LoVo (cell line): ENCODE data around the gene DENND4A.
"Not testable (repeated sequence)": the region's sequence is repeated elsewhere in the genome, so short reads cannot be mapped to it uniquely, and the experiment has no call there.

Experiments used
- DNase-seq: peaks from one replicate; pipeline ENCODE4 v3.0.0-alpha.2; 2016; ENCODE audit warnings: low spot score

DENND4A gene

GRCh38 chr15:65789105-65789504, 3.0 kb downstream of the DENND4A start:
- DNase-seq: no peak

- DNase-seq: no peak
Observed at GRCh38 chr15:65787260-65787659, 4.8 kb downstream of the DENND4A start.

GRCh38 chr15:65785151-65785550, 6.9 kb downstream of the DENND4A start:
- no peak for DNase-seq

- DNase-seq: no peak
Observed at GRCh38 chr15:65783872-65784271, 8.2 kb downstream of the DENND4A start.

GRCh38 chr15:65782096-65782495, 10.0 kb downstream of the DENND4A start:
- DNase-seq: no peak

- not testable (repeated sequence) for DNase-seq
Observed at GRCh38 chr15:65778701-65779100, 13.4 kb downstream of the DENND4A start.

GRCh38 chr15:65778269-65778668, 13.8 kb downstream of the DENND4A start:
- DNase-seq: no peak

GRCh38 chr15:65777843-65778242, 14.2 kb downstream of the DENND4A start:
- DNase-seq: no peak

- DNase-seq: no peak
Observed at GRCh38 chr15:65777053-65777452, 15.0 kb downstream of the DENND4A start.

- no peak for DNase-seq
Observed at GRCh38 chr15:65773386-65774111, 18.5 kb downstream of the DENND4A start.

- no peak for DNase-seq
Observed at GRCh38 chr15:65772930-65773329, 19.2 kb downstream of the DENND4A start.

GRCh38 chr15:65771870-65772269, 20.2 kb downstream of the DENND4A start:
- no peak for DNase-seq

GRCh38 chr15:65769482-65769881, 22.6 kb downstream of the DENND4A start:
- no peak for DNase-seq

- no peak for DNase-seq
Observed at GRCh38 chr15:65767895-65768294, 24.2 kb downstream of the DENND4A start.

GRCh38 chr15:65767264-65767595, 24.9 kb downstream of the DENND4A start:
- DNase-seq: no peak

- peak; percentile 34 for DNase-seq
Observed at GRCh38 chr15:65766422-65767263, 25.4 kb downstream of the DENND4A start.

- no peak for DNase-seq
Observed at GRCh38 chr15:65765106-65765505, 27.0 kb downstream of the DENND4A start.

GRCh38 chr15:65762914-65763787, 28.9 kb downstream of the DENND4A start:
- DNase-seq: no peak

- DNase-seq: no peak
Observed at GRCh38 chr15:65762399-65762798, 29.7 kb downstream of the DENND4A start.

GRCh38 chr15:65761210-65761926, 30.7 kb downstream of the DENND4A start:
- no peak for DNase-seq

GRCh38 chr15:65759441-65759840, 32.7 kb downstream of the DENND4A start:
- DNase-seq: no peak

- no peak for DNase-seq
Observed at GRCh38 chr15:65758242-65758641, 33.9 kb downstream of the DENND4A start.
